GM12878 (cell line): ENCODE measurements around the gene HERPUD1. TPM values are rescaled to one million over a fixed set of nuclear protein-coding genes. Genes with fewer than 3 reads are reported as not detected.

Experiments
- ATAC-seq: fragments of 200-7000 bp; cut with Tn5 transposase; 3 replicates; pipeline ENCODE4 v1.9.1; 2020; ENCODE audit warnings: mild to moderate bottlenecking, moderate library complexity
- BruUV-seq: library from RNA; stranded (reverse); fragments of 400-500 nt; replicated peaks from 2 replicates; lab custom pipeline; 2021; lab: Mats Ljungman, UMichigan
- CTCF ChIA-PET: fragments of 300-600 bp; sonication (Branson Sonifier 250); formaldehyde crosslinking; extraction: SDS; loops from one replicate; lab custom pipeline; 2021; ENCODE audit warnings: inconsistent platforms; lab: Yijun Ruan, JAX
- POLR2A ChIA-PET: fragments of 350-600 bp; formaldehyde crosslinking; extraction: SDS; loops from one replicate; lab custom pipeline; 2021; ENCODE audit warnings: inconsistent platforms; lab: Charles Lee
- RAD21 ChIA-PET: fragments of 300-600 bp; sonication (Branson Sonifier 250); formaldehyde crosslinking; loops from one replicate; lab custom pipeline; 2023; ENCODE audit warnings: antibody characterized with exemption; ENCODE audit not compliant: unreplicated experiment; lab: Charles Lee
- SMC1A ChIA-PET: fragments of 300-600 bp; sonication (Branson Sonifier 250); formaldehyde crosslinking; loops from one replicate; lab custom pipeline; 2023; ENCODE audit not compliant: unreplicated experiment, uncharacterized antibody; lab: Charles Lee
- DNase-seq: peaks from one replicate; pipeline ENCODE4 v3.0.0-alpha.2; 2011; ENCODE audit warnings: low read depth, low spot score
- FAIRE-seq: peaks from 3 replicates; lab custom pipeline; 2011; peaks lifted over from hg19 to GRCh38; lab: Jason Lieb, UNC
- H2AFZ ChIP-seq: 2 replicates; pipeline ENCODE4 v1.6.0; 2011; ENCODE audit warnings: low read depth, low read length, control low read depth; ENCODE audit not compliant: control insufficient read depth
- H3K27ac ChIP-seq: 2 replicates; pipeline ENCODE4 v1.5.1; 2011; ENCODE audit warnings: control low read depth; ENCODE audit not compliant: control insufficient read depth, insufficient read depth
- H3K27me3 ChIP-seq, 2 experiments: replicated peaks in 1 of 2; 2 replicates each; pipeline versions ENCODE4 v1.6.0 to v1.6.1; 2011; ENCODE audit warnings: low read length in 1 of 2; ENCODE audit not compliant: control insufficient read depth in 2 of 2, insufficient read depth in 2 of 2
- H3K36me3 ChIP-seq, 2 experiments: 2 replicates each; pipeline ENCODE4 v1.5.1; 2011; ENCODE audit warnings: low read length in 1 of 2; ENCODE audit not compliant: control insufficient read depth in 2 of 2, insufficient read depth in 2 of 2
- H3K4me1 ChIP-seq: 2 replicates; pipeline ENCODE4 v1.6.1; 2011; ENCODE audit warnings: mild to moderate bottlenecking, low read length, moderate library complexity, mixed read lengths; ENCODE audit not compliant: control insufficient read depth, insufficient read depth
- H3K4me2 ChIP-seq: 2 replicates; pipeline ENCODE4 v1.6.0; 2011; ENCODE audit warnings: control low read depth; ENCODE audit not compliant: control insufficient read depth, insufficient read depth
- H3K4me3 ChIP-seq: fragments of 200-600 bp; sonication (generic); 2 replicates; pipeline ENCODE4 v1.5.1; 2016
- H3K79me2 ChIP-seq: 2 replicates; pipeline ENCODE4 v1.6.0; 2011; ENCODE audit warnings: low read length; ENCODE audit not compliant: control insufficient read depth, insufficient read depth
- H3K9ac ChIP-seq: 2 replicates; pipeline ENCODE4 v1.8.0; 2011; ENCODE audit warnings: low read length, control low read depth, mixed read lengths; ENCODE audit not compliant: control insufficient read depth, insufficient read depth
- H3K9me3 ChIP-seq: replicated peaks from 3 replicates; pipeline ENCODE4 v1.5.1; 2011; ENCODE audit warnings: mild to moderate bottlenecking, low read length; ENCODE audit not compliant: control insufficient read depth, insufficient read depth
- H4K20me1 ChIP-seq: 2 replicates; pipeline ENCODE4 v1.6.0; 2011; ENCODE audit not compliant: control insufficient read depth, insufficient read depth
- CUX1 ChIP-seq: IDR thresholded peaks from 2 replicates; pipeline ENCODE4 v1.6.1; 2012; ENCODE audit warnings: improper control_type of control experiment, low read depth, low read length; ENCODE audit not compliant: insufficient replicate concordance
- E4F1 ChIP-seq: fragments of 450-650 bp; IDR thresholded peaks from 2 replicates; pipeline ENCODE4 v1.6.1; 2018; ENCODE audit warnings: borderline replicate concordance, mild to moderate bottlenecking; ENCODE audit not compliant: partially characterized antibody
- HCFC1 ChIP-seq: fragments of 150-350 bp; IDR thresholded peaks from 2 replicates; pipeline ENCODE4 v1.6.1; 2014; ENCODE audit warnings: low read length
- HDGF ChIP-seq: fragments of 450-650 bp; IDR thresholded peaks from 2 replicates; pipeline ENCODE4 v1.6.1; 2016; ENCODE audit warnings: antibody characterized with exemption
- MAX ChIP-seq: IDR thresholded peaks from 2 replicates; pipeline ENCODE4 v1.6.1; 2012; ENCODE audit warnings: low read depth, low read length, improper control_type of control experiment
- MTA2 ChIP-seq: fragments of 450-650 bp; IDR thresholded peaks from 2 replicates; pipeline ENCODE4 v1.6.1; 2016; ENCODE audit warnings: low read depth, mild to moderate bottlenecking, moderate library complexity
- RAD21 ChIP-seq: IDR thresholded peaks from 2 replicates; pipeline ENCODE4 v1.6.1; 2011; ENCODE audit warnings: mild to moderate bottlenecking, low read depth, low read length, moderate library complexity; ENCODE audit not compliant: insufficient read depth
- ZNF274 ChIP-seq: IDR thresholded peaks from one replicate; pipeline ENCODE4 v1.8.0; 2011; ENCODE audit not compliant: insufficient read length, insufficient read depth
- ZNF592 ChIP-seq: fragments of 450-650 bp; IDR thresholded peaks from 2 replicates; pipeline ENCODE4 v1.6.1; 2017; ENCODE audit warnings: mild to moderate bottlenecking, moderate library complexity
- WGBS: methylation state at CpG from one replicate; pipeline ENCODE4 v1.1.6; 2016; ENCODE audit warnings: low lambda C conversion rate; ENCODE audit not compliant: insufficient replicate concordance, insufficient coverage; ENCODE audit errors: missing lambda C conversion rate; 5-methylcytosine and 5-hydroxymethylcytosine counted together
- in situ Hi-C: fragments of 300-500 bp; cut with MboI; formaldehyde crosslinking; loops from 9 replicates; pipeline ENCODE4 v1.14.3; 2018; ENCODE audit warnings: mixed read lengths
- intact Hi-C: fragments of 100-400 bp; cut with micrococcal nuclease; formaldehyde crosslinking; loops from one replicate; pipeline ENCODE4 v1.14.2; 2022; ENCODE audit not compliant: unreplicated experiment
- polyA plus RNA-seq, 11 experiments: library from polyadenylated mRNA; depleted of rRNA in 4 of 11; unstranded in 6 of 11; stranded (reverse) in 5 of 11; fragments of >200 nt; fragmentation: Nextera tagmentation in 4 of 11; fragmentation: Illumina TruSeq in 1 of 11; extraction: Ambion mirVana in 4 of 11; extraction: Trizol in 1 of 11; gene quantifications; 1 replicate in 1 of 11; 2 replicates in 10 of 11; pipeline versions ENCODE4 v1.2.1 to v1.2.3, GENCODE V29; 2011 to 2016; ENCODE audit warnings: inconsistent platforms in 2 of 11, missing spikeins in 2 of 11, low read depth in 1 of 11
- total RNA-seq, 4 experiments: library from RNA; depleted of rRNA in 3 of 4; stranded (reverse); fragments of >200 nt in 3 of 4; fragmentation: Illumina TruSeq in 1 of 4; extraction: Trizol in 1 of 4; gene quantifications; 2 replicates each; pipeline versions ENCODE4 v1.2.1 to v1.2.3, GENCODE V29; 2013 to 2021

HERPUD1 gene
- total and polyA plus RNA-seq, 10 of the 15 experiments (the other 5 are each of a cell fraction or from before 2014, with no cell fraction given) = 32.6 to 212 (median 122) TPM

GRCh38 chr16:56973294-56973689, 41.4 kb downstream of the HERPUD1 start:
- H3K4me2 ChIP-seq = peak overlapping the region; percentile 46; the same call in 1 of the 2 replicates
- RAD21 ChIA-PET = interaction anchor here (1.1 to 22.4 kb wide), 6 partner anchors 9 to 72 kb away, joined by 3 to 473 read pairs (median 72); partner anchors contain the start of gene NLRC5
- POLR2A ChIA-PET = interaction anchor here (0.9 to 17.6 kb wide), 6 partner anchors 10 to 72 kb away, joined by 3 to 343 read pairs (median 29); partner anchors contain the start of gene NLRC5
- 0 out of 2 replicates have a peak, but pooled peaks have one; percentile 3 for TF ChIP-seq ZNF592
- peak; percentile 74; the same call in 1 of the 2 replicates for TF ChIP-seq HDGF
- TF ChIP-seq RAD21 = no peak
- no peak for TF ChIP-seq MAX
- TF ChIP-seq CUX1 = peak; percentile 4
- TF ChIP-seq E4F1 = no peak
- no peak for TF ChIP-seq HCFC1
- TF ChIP-seq MTA2 = 0 out of 2 replicates have a peak, but pooled peaks have one; percentile 1
- TF ChIP-seq ZNF274 = no peak

More at GRCh38 chr16:56973294-56973689, 41.4 kb downstream of the HERPUD1 start:
- H3K36me3 ChIP-seq = no peaks in the 10 kb centered on the region
- intact Hi-C loops (loop anchor here (5.0 kb wide), 1 partner anchor 214 kb away; the partner anchor contains the start of genes PSME3IP1 and RSPRY1), in situ Hi-C loops (loop anchor here (5.0 kb wide), 1 partner anchor 69 kb away; no protein-coding TSS in a partner anchor)
- ChIA-PET SMC1A (interaction anchor here (0.6 to 31.6 kb wide), 9 partner anchors 8 to 79 kb away, joined by 3 to 604 read pairs (median 20); partner anchors contain the start of genes CETP and NLRC5), CTCF (interaction anchor here (0.8 to 19.4 kb wide), 7 partner anchors 6 to 73 kb away, joined by 3 to 420 read pairs (median 155); partner anchors contain the start of genes CETP and NLRC5)
- 72% methylated on average over 9 of the region's 9 CpGs for WGBS
- BruUV-seq = no TSS peak
- ATAC-seq = no peak
- no peak overlapping the region for H3K9ac ChIP-seq
- no peaks in the 10 kb centered on the region for H4K20me1 ChIP-seq
- peaks cover 46% of the 10 kb centered on the region for H3K4me1 ChIP-seq
- no peaks in the 10 kb centered on the region for H3K27me3 ChIP-seq
- no peak overlapping the region for H3K4me3 ChIP-seq
- H2AFZ ChIP-seq = no peak overlapping the region
- FAIRE-seq = no peak
- no peaks in the 10 kb centered on the region for H3K9me3 ChIP-seq
- no peaks in the 10 kb centered on the region for H3K79me2 ChIP-seq
- no peak for DNase-seq
- no peak overlapping the region for H3K27ac ChIP-seq
